Liver (tissue), 9 donors: Measurements from ENCODE around the gene PTPRD. TPM values are rescaled to one million over a fixed set of nuclear protein-coding genes. Genes with fewer than 3 reads are reported as not detected.

ENCODE experiments used
- DNase-seq: peaks from one replicate; pipeline ENCODE4 v3.0.0-alpha.2; 2017; ENCODE audit warnings: low spot score
- H3K27ac ChIP-seq, 2 donors: one replicate each; pipeline ENCODE4 v1.7.0; 2013; ENCODE audit warnings: inconsistent platforms in 2 of 2, low read length in 2 of 2, control low read depth in 1 of 2, low read depth in 1 of 2, mild to moderate bottlenecking in 1 of 2
- H3K27me3 ChIP-seq, 4 donors: one replicate each; pipeline versions ENCODE4 v1.6.1 to v1.7.0; 2013; ENCODE audit warnings: low read length in 3 of 4, inconsistent platforms in 1 of 4, mild to moderate bottlenecking in 1 of 4, moderate library complexity in 1 of 4; ENCODE audit not compliant: control insufficient read depth in 4 of 4, insufficient read depth in 4 of 4
- H3K36me3 ChIP-seq, 4 donors: one replicate each; pipeline versions ENCODE4 v1.6.1 to v1.7.0; 2013; ENCODE audit warnings: low read length in 3 of 4, mild to moderate bottlenecking in 3 of 4, low read depth in 1 of 4, moderate library complexity in 1 of 4; ENCODE audit not compliant: control insufficient read depth in 4 of 4, insufficient read depth in 3 of 4
- H3K4me1 ChIP-seq, 4 donors: one replicate each; pipeline versions ENCODE4 v1.6.1 to v1.7.0; 2013; ENCODE audit warnings: low read length in 3 of 4, mild to moderate bottlenecking in 3 of 4, moderate library complexity in 1 of 4; ENCODE audit not compliant: control insufficient read depth in 4 of 4, insufficient read depth in 4 of 4
- H3K4me3 ChIP-seq, 3 donors: one replicate each; pipeline versions ENCODE4 v1.6.1 to v1.7.0; 2013; ENCODE audit warnings: low read length in 3 of 3, control low read depth in 1 of 3, low read depth in 1 of 3, mild to moderate bottlenecking in 1 of 3
- H3K9ac ChIP-seq, 2 donors: one replicate each; pipeline ENCODE4 v1.7.0; 2013; ENCODE audit warnings: low read length in 2 of 2, mild to moderate bottlenecking in 2 of 2, moderate library complexity in 2 of 2, control low read depth in 1 of 2, low read depth in 1 of 2
- H3K9me3 ChIP-seq, 4 donors: one replicate each; pipeline versions ENCODE4 v1.6.1 to v1.7.0; 2013; ENCODE audit warnings: low read length in 3 of 4; ENCODE audit not compliant: control insufficient read depth in 4 of 4
- EGR1 ChIP-seq, 2 donors: IDR thresholded peaks; 2 replicates each; pipeline ENCODE4 v1.6.1; 2016 to 2018; ENCODE audit warnings: antibody characterized with exemption in 2 of 2, low read depth in 2 of 2
- FOXA2 ChIP-seq: IDR thresholded peaks from 2 replicates; pipeline ENCODE4 v1.6.1; 2016; ENCODE audit warnings: antibody characterized with exemption
- GABPA ChIP-seq, 2 donors: IDR thresholded peaks in 1 of 2; conservative IDR thresholded peaks in 1 of 2; 2 replicates each; pipeline ENCODE4 v1.6.1; 2016; ENCODE audit warnings: antibody characterized with exemption in 2 of 2, mild to moderate bottlenecking in 1 of 2, moderate library complexity in 1 of 2
- HNF4A ChIP-seq, 2 donors: conservative IDR thresholded peaks; 2 replicates each; pipeline ENCODE4 v1.6.1; 2016; ENCODE audit warnings: antibody characterized with exemption in 2 of 2, mild to moderate bottlenecking in 2 of 2
- JUND ChIP-seq, 2 donors: IDR thresholded peaks; 2 replicates each; pipeline ENCODE4 v1.6.1; 2016; ENCODE audit warnings: antibody characterized with exemption in 2 of 2
- NR2F2 ChIP-seq: IDR thresholded peaks from 2 replicates; pipeline ENCODE4 v1.6.1; 2016; ENCODE audit warnings: antibody characterized with exemption
- RAD21 ChIP-seq, 2 donors: IDR thresholded peaks; 2 replicates each; pipeline ENCODE4 v1.6.1; 2016; ENCODE audit warnings: antibody characterized with exemption in 2 of 2, mild to moderate bottlenecking in 2 of 2
- RXRA ChIP-seq, 2 donors: IDR thresholded peaks; 2 replicates each; pipeline ENCODE4 v1.6.1; 2017 to 2018; ENCODE audit warnings: antibody characterized with exemption in 2 of 2, mild to moderate bottlenecking in 1 of 2
- SP1 ChIP-seq: IDR thresholded peaks from 2 replicates; pipeline ENCODE4 v1.6.1; 2018; ENCODE audit warnings: antibody characterized with exemption, mild to moderate bottlenecking
- TAF1 ChIP-seq: conservative IDR thresholded peaks from 2 replicates; pipeline ENCODE4 v1.6.1; 2016; ENCODE audit warnings: antibody characterized with exemption, mild to moderate bottlenecking
- YY1 ChIP-seq: IDR thresholded peaks from 2 replicates; pipeline ENCODE4 v1.6.1; 2016; ENCODE audit warnings: antibody characterized with exemption, mild to moderate bottlenecking
- ZBTB33 ChIP-seq: IDR thresholded peaks from 2 replicates; pipeline ENCODE4 v1.6.1; 2016; ENCODE audit warnings: antibody characterized with exemption
- WGBS: extraction: QIAGEN DNeasy Blood & Tissue Kit; methylation state at CpG from one replicate; pipeline ENCODE4 v1.1.7; 2013; 5-methylcytosine and 5-hydroxymethylcytosine counted together
- polyA plus RNA-seq, 2 donors: library from polyadenylated mRNA; stranded (reverse) in 1 of 2; unstranded in 1 of 2; fragments of 200-250 nt in 1 of 2; fragments of >200 nt in 1 of 2; fragmentation: Nextera tagmentation in 1 of 2; extraction: Ambion mirVana in 1 of 2; gene quantifications; one replicate each; pipeline versions ENCODE4 v1.2.1 to v1.2.3, GENCODE V29; 2013 to 2015
- total RNA-seq, 2 donors: library from RNA; depleted of rRNA; stranded (reverse); fragments of >200 nt; gene quantifications; one replicate each; pipeline ENCODE4 v1.2.3, GENCODE V29; 2014
- TF ChIP-seq, protein P1 (sequence below): fragments of 150-350 bp; IDR thresholded peaks from 2 replicates; pipeline ENCODE4 v1.5.1; 2017; ENCODE audit warnings: improper control_type of control experiment, low read depth, low read length; ENCODE audit not compliant: missing input control
- TF ChIP-seq, protein P2 (sequence below): IDR thresholded peaks from 2 replicates; pipeline ENCODE4 v1.6.1; 2016; ENCODE audit warnings: antibody characterized with exemption
- donor health status: healthy.
- donor health status: healthy.
- donor health status: healthy.
- donor health status: healthy.
- donor health status: healthy.

PTPRD gene
- total and polyA plus RNA-seq, 4 donors = 0.78 to 34.2 (median 4.7) TPM

- Histone ChIP-seq H3K4me1 (no peaks in the 10 kb centered on the region), H3K36me3 (no peaks in the 10 kb centered on the region), H3K9me3 (no peaks in the 10 kb centered on the region), H3K27me3 (no peaks in the 10 kb centered on the region), H3K9ac (no peak overlapping the region), H3K27ac (no peak overlapping the region), H3K4me3 (no peak overlapping the region)
- TF ChIP-seq SP1 (no peak), NR2F2 (no peak), EGR1 (IDR thresholded peaks at IDR 0.05; ENCODE audit: low read depth in 2 of 2) (no peak), RXRA (IDR thresholded peaks at IDR 0.05) (no peak), TAF1 (no peak), YY1 (no peak), JUND (IDR thresholded peaks at IDR 0.05) (no peak), ZBTB33 (no peak), FOXA2 (no peak)
- TF ChIP-seq, protein P1, sequence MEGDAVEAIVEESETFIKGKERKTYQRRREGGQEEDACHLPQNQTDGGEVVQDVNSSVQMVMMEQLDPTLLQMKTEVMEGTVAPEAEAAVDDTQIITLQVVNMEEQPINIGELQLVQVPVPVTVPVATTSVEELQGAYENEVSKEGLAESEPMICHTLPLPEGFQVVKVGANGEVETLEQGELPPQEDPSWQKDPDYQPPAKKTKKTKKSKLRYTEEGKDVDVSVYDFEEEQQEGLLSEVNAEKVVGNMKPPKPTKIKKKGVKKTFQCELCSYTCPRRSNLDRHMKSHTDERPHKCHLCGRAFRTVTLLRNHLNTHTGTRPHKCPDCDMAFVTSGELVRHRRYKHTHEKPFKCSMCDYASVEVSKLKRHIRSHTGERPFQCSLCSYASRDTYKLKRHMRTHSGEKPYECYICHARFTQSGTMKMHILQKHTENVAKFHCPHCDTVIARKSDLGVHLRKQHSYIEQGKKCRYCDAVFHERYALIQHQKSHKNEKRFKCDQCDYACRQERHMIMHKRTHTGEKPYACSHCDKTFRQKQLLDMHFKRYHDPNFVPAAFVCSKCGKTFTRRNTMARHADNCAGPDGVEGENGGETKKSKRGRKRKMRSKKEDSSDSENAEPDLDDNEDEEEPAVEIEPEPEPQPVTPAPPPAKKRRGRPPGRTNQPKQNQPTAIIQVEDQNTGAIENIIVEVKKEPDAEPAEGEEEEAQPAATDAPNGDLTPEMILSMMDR = no peak
- TF ChIP-seq, protein P2, sequence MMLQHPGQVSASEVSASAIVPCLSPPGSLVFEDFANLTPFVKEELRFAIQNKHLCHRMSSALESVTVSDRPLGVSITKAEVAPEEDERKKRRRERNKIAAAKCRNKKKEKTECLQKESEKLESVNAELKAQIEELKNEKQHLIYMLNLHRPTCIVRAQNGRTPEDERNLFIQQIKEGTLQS = no peak
- DNase-seq = no peak
- WGBS = 76% methylated on average over 4 of the region's 4 CpGs
Measured at GRCh38 chr9:8382777-8383527, 2229.8 kb downstream of the PTPRD start.

- Histone ChIP-seq H3K27me3 (no peaks in the 10 kb centered on the region), H3K27ac (no peak overlapping the region), H3K9ac (no peak overlapping the region), H3K9me3 (no peaks in the 10 kb centered on the region), H3K36me3 (no peaks in the 10 kb centered on the region), H3K4me1 (no peaks in the 10 kb centered on the region), H3K4me3 (no peak overlapping the region)
- WGBS = 72% methylated on average over 1 of the region's 1 CpG
- no peak for TF ChIP-seq FOXA2
- TF ChIP-seq, protein P2 = no peak
- no peak for TF ChIP-seq JUND (IDR thresholded peaks at IDR 0.05)
- TF ChIP-seq SP1 = no peak
- TF ChIP-seq YY1 = no peak
- no peak for TF ChIP-seq RAD21 (IDR thresholded peaks at IDR 0.05)
- TF ChIP-seq GABPA (IDR thresholded peaks at IDR 0.05 in 1 of 2, conservative IDR thresholded peaks at IDR 0.05 in 1 of 2) = no peak
- TF ChIP-seq HNF4A (conservative IDR thresholded peaks at IDR 0.05) = no peak
- no peak for TF ChIP-seq EGR1 (IDR thresholded peaks at IDR 0.05; ENCODE audit: low read depth in 2 of 2)
- DNase-seq = no peak
Measured at GRCh38 chr9:8382266-8382665, 2230.5 kb downstream of the PTPRD start.
